ENCODE measurements around the gene HECW1. TPM values are rescaled to one million over a fixed set of nuclear protein-coding genes. Genes with fewer than 3 reads are reported as not detected.

HECW1 gene
- total and polyA plus RNA-seq, 2 of the 8 experiments (the other 6 are each of a cell fraction or from before 2014, with no cell fraction given), result 2.9 to 12.7 TPM

DNA sequence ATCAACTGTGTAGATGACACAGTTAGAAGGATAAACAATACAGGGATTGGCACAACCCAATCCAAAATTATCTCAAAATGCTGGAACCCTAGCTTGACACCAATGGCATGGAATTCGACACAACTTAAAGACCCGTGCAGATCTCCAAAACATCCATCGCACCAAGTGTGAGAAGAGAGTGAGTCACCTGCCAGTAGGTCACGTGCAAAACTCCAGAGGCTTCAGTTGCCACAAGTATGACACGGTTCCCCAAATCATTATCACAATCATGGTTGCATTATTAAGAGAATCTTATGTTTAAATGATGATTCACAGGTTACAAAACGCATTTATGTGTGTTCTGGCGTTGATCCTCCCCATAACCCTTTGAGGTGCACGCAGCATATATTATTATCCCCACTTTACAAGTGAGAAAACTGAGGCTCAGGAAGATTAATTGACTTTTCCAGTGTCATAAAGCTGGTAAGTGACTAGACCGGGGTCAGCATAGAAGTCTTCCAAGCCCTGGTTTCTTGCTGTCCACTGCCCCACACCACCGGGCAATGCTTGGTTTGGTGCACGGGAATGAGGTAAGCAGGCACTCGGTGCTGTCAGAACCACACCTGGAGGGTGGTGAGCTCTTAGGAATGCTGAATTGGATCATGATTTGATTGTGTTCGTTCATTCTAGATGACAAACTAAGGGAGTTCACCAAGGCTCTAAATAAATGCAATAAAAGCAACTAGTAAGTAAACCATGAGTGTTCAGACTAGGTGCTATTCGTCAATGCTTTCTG lies 446.9 kb downstream of the HECW1 start (continued):
- no peak for TF ChIP-seq CREB1 (IDR thresholded peaks at IDR 0.05)
- TF ChIP-seq SP2 (IDR thresholded peaks at IDR 0.05; ENCODE audit: low read length), result no peak
- TF ChIP-seq CHD1 (IDR thresholded peaks at IDR 0.05; ENCODE audit: low read depth, low read length), result no peak
- no peak for TF ChIP-seq TAF1 (IDR thresholded peaks at IDR 0.05; ENCODE audit: low read depth, low read length)
- TF ChIP-seq POLR2A (IDR thresholded peaks at IDR 0.05; ENCODE audit: control extremely low read depth in 1 of 2, low read depth in 2 of 2, low read length in 2 of 2), result no peak
- TF ChIP-seq, protein P1, sequence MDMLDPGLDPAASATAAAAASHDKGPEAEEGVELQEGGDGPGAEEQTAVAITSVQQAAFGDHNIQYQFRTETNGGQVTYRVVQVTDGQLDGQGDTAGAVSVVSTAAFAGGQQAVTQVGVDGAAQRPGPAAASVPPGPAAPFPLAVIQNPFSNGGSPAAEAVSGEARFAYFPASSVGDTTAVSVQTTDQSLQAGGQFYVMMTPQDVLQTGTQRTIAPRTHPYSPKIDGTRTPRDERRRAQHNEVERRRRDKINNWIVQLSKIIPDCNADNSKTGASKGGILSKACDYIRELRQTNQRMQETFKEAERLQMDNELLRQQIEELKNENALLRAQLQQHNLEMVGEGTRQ (IDR thresholded peaks at IDR 0.05; ENCODE audit: low read length), result no peak
- TF ChIP-seq, protein P2, sequence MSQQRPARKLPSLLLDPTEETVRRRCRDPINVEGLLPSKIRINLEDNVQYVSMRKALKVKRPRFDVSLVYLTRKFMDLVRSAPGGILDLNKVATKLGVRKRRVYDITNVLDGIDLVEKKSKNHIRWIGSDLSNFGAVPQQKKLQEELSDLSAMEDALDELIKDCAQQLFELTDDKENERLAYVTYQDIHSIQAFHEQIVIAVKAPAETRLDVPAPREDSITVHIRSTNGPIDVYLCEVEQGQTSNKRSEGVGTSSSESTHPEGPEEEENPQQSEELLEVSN (IDR thresholded peaks at IDR 0.05), result no peak
- no peak for TF ChIP-seq BCL11A (IDR thresholded peaks at IDR 0.05; ENCODE audit: low read depth in 2 of 2, low read length in 2 of 2)
- no peak for TF ChIP-seq PHF8 (conservative IDR thresholded peaks at IDR 0.05; ENCODE audit: low read depth, low read length)

Measured in H1 (cell line).